Frontal cortex (tissue), 4 donors: Measurements from ENCODE around the gene PXMP4. TPM values are rescaled to one million over a fixed set of nuclear protein-coding genes. Genes with fewer than 3 reads are reported as not detected.

ENCODE experiments used
- DNase-seq, 2 donors: peaks; one replicate each; pipeline ENCODE4 v3.0.0; 2012; ENCODE audit warnings: low spot score in 2 of 2
- FAIRE-seq: peaks from 2 replicates; lab custom pipeline; 2012; peaks lifted over from hg19 to GRCh38; lab: Jason Lieb, UNC
- total RNA-seq: library from RNA; depleted of rRNA; stranded (reverse); fragments of >200 nt; gene quantifications from one replicate; pipeline ENCODE4 v1.2.3, GENCODE V29; 2014
- donor health status: control.
- donor health status: control.
- donor health status: control.

Gene PXMP4
- total RNA-seq, 1 donor from 2014 or later: 10.6 TPM

- FAIRE-seq: no peak
Observed at GRCh38 chr20:33674294-33675135, 45.6 kb downstream of the PXMP4 start, which contains the start of gene NECAB3. Gene NECAB3 (minus strand): TSS chr20:33674428. CDS start chr20:33674352, 76 bp downstream.

GRCh38 chr20:33673410-33674293, 46.5 kb downstream of the PXMP4 start:
- peak in 1 of 2 donors; percentile 51 for DNase-seq
- FAIRE-seq: no peak

More at GRCh38 chr20:33674294-33675135, 45.6 kb downstream of the PXMP4 start, which contains the start of gene NECAB3:
- DNase-seq: peak; percentile 94 to 96

GRCh38 chr20:33673114-33673409, 47.0 kb downstream of the PXMP4 start:
- DNase-seq (no peak), FAIRE-seq (no peak)

GRCh38 chr20:33672426-33673113, 47.5 kb downstream of the PXMP4 start:
- DNase-seq: no peak
- no peak for FAIRE-seq

GRCh38 chr20:33671573-33672288, 48.4 kb downstream of the PXMP4 start:
- DNase-seq: no peak
- FAIRE-seq: no peak

- FAIRE-seq (no peak), DNase-seq (no peak)
Observed at GRCh38 chr20:33670715-33671499, 49.2 kb downstream of the PXMP4 start.

- no peak for FAIRE-seq
Observed at GRCh38 chr20:33669873-33670640, 50.1 kb downstream of the PXMP4 start.

GRCh38 chr20:33669224-33669623, 50.9 kb downstream of the PXMP4 start:
- FAIRE-seq (no peak), DNase-seq (no peak)

More at GRCh38 chr20:33669873-33670640, 50.1 kb downstream of the PXMP4 start:
- DNase-seq: no peak

- no peak for FAIRE-seq
Observed at GRCh38 chr20:33668466-33669155, 51.5 kb downstream of the PXMP4 start.

GRCh38 chr20:33667676-33668465, 52.2 kb downstream of the PXMP4 start:
- peak; percentile 82 to 86 for DNase-seq
- FAIRE-seq: no peak

More at GRCh38 chr20:33668466-33669155, 51.5 kb downstream of the PXMP4 start:
- DNase-seq: no peak

- peak in 1 of 2 donors; percentile 58 for DNase-seq
- FAIRE-seq: no peak
Observed at GRCh38 chr20:33667245-33667675, 52.9 kb downstream of the PXMP4 start.

- peak; percentile 93 for DNase-seq
- FAIRE-seq: no peak
Observed at GRCh38 chr20:33666293-33667244, 53.5 kb downstream of the PXMP4 start, which contains the start of gene ACTL10. Gene ACTL10 (plus strand): TSS chr20:33666943. CDS start chr20:33667498, 555 bp downstream.

GRCh38 chr20:33664762-33665144, 55.4 kb downstream of the PXMP4 start:
- no peak for FAIRE-seq

GRCh38 chr20:33664085-33664761, 55.9 kb downstream of the PXMP4 start:
- FAIRE-seq (no peak), DNase-seq (no peak)

More at GRCh38 chr20:33664762-33665144, 55.4 kb downstream of the PXMP4 start:
- DNase-seq: no peak
